ENCODE data around the gene IQSEC1.
A peak's percentile ranks its signal among the peaks of the same experiment; 100 is the strongest.

The IQSEC1 gene

GRCh38 chr3:13073326-13074005 is at the start of gene IQSEC1:
TSS of gene IQSEC1 (minus strand) at chr3:13073429. CDS start at chr3:13073014, 415 bp downstream.
- DNase-seq (ENCODE audit: low spot score) = no peak

GRCh38 chr3:13122081-13123012 is 49.1 kb upstream of the IQSEC1 start:
- DNase-seq (ENCODE audit: low spot score) = no peak

GRCh38 chr3:13121553-13122001 is 48.3 kb upstream of the IQSEC1 start:
- DNase-seq (ENCODE audit: low spot score) = no peak

GRCh38 chr3:13120928-13121552 is 47.8 kb upstream of the IQSEC1 start:
- no peak for DNase-seq (ENCODE audit: low spot score)

- no peak for DNase-seq (ENCODE audit: low spot score)
These were observed 47.2 kb upstream of the IQSEC1 start for GRCh38 chr3:13120289-13120927.

- no peak for DNase-seq (ENCODE audit: low spot score)
These were observed 46.4 kb upstream of the IQSEC1 start for GRCh38 chr3:13119471-13120220.

- no peak for DNase-seq (ENCODE audit: low spot score)
These were observed 43.2 kb upstream of the IQSEC1 start for GRCh38 chr3:13116426-13116825.

- DNase-seq (ENCODE audit: low spot score) = no peak
These were observed 42.8 kb upstream of the IQSEC1 start for GRCh38 chr3:13115991-13116390.

GRCh38 chr3:13115576-13115910 is 42.3 kb upstream of the IQSEC1 start:
- no peak for DNase-seq (ENCODE audit: low spot score)

GRCh38 chr3:13114811-13115575 is 41.8 kb upstream of the IQSEC1 start:
- no peak for DNase-seq (ENCODE audit: low spot score)

GRCh38 chr3:13113346-13114330 is 40.4 kb upstream of the IQSEC1 start:
- DNase-seq (ENCODE audit: low spot score) = no peak

GRCh38 chr3:13112521-13113345 is 39.5 kb upstream of the IQSEC1 start:
- DNase-seq (ENCODE audit: low spot score) = no peak

- no peak for DNase-seq (ENCODE audit: low spot score)
These were observed 38.8 kb upstream of the IQSEC1 start for GRCh38 chr3:13111873-13112520.

GRCh38 chr3:13111173-13111872 is 38.1 kb upstream of the IQSEC1 start:
- no peak for DNase-seq (ENCODE audit: low spot score)

GRCh38 chr3:13110678-13111116 is 37.5 kb upstream of the IQSEC1 start:
- peak; percentile 20 for DNase-seq (ENCODE audit: low spot score)

GRCh38 chr3:13109516-13109915 is 36.3 kb upstream of the IQSEC1 start:
- no peak for DNase-seq (ENCODE audit: low spot score)

GRCh38 chr3:13108861-13109260 is 35.6 kb upstream of the IQSEC1 start:
- DNase-seq (ENCODE audit: low spot score) = no peak

All from kidney capillary endothelial cell (primary cell).